Chondrocyte (in vitro differentiated cells): Measurements from ENCODE around the gene KRT16. TPM values are rescaled to one million over a fixed set of nuclear protein-coding genes. Genes with fewer than 3 reads are reported as not detected.
"Not testable (repeated sequence)": the region's sequence is repeated elsewhere in the genome, so short reads cannot be mapped to it uniquely, and the experiment has no call there.

Experiments
- DNase-seq: peaks from one replicate; pipeline ENCODE4 v3.0.0; 2021; ENCODE audit warnings: mixed read lengths, low spot score
- H3K27ac Mint-ChIP-seq: one replicate; pipeline ENCODE4 v1.8.0; 2021; ENCODE audit warnings: mild to moderate bottlenecking, moderate library complexity, mixed read lengths; ENCODE audit not compliant: unreplicated experiment
- H3K27me3 Mint-ChIP-seq: 2 replicates; pipeline ENCODE4 v1.8.0; 2021; ENCODE audit warnings: low read depth, mixed read lengths
- H3K36me3 Mint-ChIP-seq: 2 replicates; pipeline ENCODE4 v1.8.0; 2021; ENCODE audit warnings: low read depth, mixed read lengths
- H3K4me1 Mint-ChIP-seq: 2 replicates; pipeline ENCODE4 v1.8.0; 2021; ENCODE audit warnings: low read depth, mild to moderate bottlenecking, mixed read lengths
- H3K4me3 Mint-ChIP-seq: one replicate; pipeline ENCODE4 v1.8.0; 2021; ENCODE audit warnings: mild to moderate bottlenecking, moderate library complexity, mixed read lengths; ENCODE audit not compliant: unreplicated experiment
- H3K9me3 Mint-ChIP-seq: 2 replicates; pipeline ENCODE4 v1.8.0; 2021; ENCODE audit warnings: low read depth, mixed read lengths
- total RNA-seq: library from RNA; stranded (reverse); gene quantifications from 3 replicates; pipeline ENCODE4 v1.2.1, GENCODE V29; 2021
- TF ChIP-seq, protein P1 (sequence below): fragments of 200-600 bp; sonication (generic); IDR thresholded peaks from 2 replicates; pipeline ENCODE4 v1.5.0; 2021; ENCODE audit warnings: antibody characterized with exemption, mild to moderate bottlenecking, moderate library complexity

The KRT16 gene
- total RNA-seq, 1 donor from 2014 or later = 5.9 TPM

DNA sequence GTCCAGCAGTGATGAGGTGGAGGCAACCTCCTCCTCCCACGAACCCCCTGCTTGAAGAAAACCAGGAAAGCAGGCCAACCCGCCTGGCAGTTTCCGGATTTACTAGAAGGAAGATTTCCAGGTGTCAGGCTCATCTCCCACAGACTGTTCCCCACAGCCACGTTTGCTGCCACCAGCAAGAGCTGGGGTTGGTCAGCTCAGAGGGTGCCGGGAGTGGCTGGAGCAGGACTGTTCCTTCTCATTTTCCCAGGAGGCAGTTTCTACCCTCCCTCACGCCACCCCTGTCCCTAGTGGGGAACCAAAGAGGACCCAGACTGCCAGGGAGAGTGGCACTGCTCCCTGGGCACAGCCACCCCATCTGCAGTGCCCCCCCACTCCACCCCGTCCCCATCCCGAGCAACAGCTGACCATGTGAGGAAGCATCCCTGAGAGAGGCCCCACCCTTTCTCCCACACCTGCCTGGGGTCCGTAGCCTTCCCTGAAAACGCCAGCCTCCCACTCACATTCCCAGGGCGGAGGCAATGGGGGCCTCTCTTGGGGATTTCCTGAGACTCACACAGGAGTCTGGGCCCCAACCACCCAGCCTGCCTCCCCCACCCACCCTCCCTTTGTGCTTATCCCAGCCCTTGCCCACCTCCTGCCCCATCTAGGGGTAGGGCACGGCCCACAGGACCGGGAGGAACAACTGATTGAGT is 5.9 kb upstream of the KRT16 start:
- DNase-seq = peak; percentile 90
- peaks cover 51% of the 10 kb centered on the region for H3K4me1 Mint-ChIP-seq
- no peak overlapping the region for H3K27ac Mint-ChIP-seq
- no peak overlapping the region for H3K4me3 Mint-ChIP-seq
- TF ChIP-seq, protein P1, sequence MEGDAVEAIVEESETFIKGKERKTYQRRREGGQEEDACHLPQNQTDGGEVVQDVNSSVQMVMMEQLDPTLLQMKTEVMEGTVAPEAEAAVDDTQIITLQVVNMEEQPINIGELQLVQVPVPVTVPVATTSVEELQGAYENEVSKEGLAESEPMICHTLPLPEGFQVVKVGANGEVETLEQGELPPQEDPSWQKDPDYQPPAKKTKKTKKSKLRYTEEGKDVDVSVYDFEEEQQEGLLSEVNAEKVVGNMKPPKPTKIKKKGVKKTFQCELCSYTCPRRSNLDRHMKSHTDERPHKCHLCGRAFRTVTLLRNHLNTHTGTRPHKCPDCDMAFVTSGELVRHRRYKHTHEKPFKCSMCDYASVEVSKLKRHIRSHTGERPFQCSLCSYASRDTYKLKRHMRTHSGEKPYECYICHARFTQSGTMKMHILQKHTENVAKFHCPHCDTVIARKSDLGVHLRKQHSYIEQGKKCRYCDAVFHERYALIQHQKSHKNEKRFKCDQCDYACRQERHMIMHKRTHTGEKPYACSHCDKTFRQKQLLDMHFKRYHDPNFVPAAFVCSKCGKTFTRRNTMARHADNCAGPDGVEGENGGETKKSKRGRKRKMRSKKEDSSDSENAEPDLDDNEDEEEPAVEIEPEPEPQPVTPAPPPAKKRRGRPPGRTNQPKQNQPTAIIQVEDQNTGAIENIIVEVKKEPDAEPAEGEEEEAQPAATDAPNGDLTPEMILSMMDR = no peak
- peaks cover 10% of the 10 kb centered on the region for H3K36me3 Mint-ChIP-seq
- H3K9me3 Mint-ChIP-seq = no peaks in the 10 kb centered on the region
- H3K27me3 Mint-ChIP-seq = no peaks in the 10 kb centered on the region

GRCh38 chr17:41617698-41618097 is 5.1 kb upstream of the KRT16 start:
- Mint-ChIP-seq H3K4me1 (peaks cover 51% of the 10 kb centered on the region), H3K36me3 (peaks cover 10% of the 10 kb centered on the region), H3K27me3 (no peaks in the 10 kb centered on the region), H3K27ac (no peak overlapping the region), H3K9me3 (no peaks in the 10 kb centered on the region), H3K4me3 (no peak overlapping the region)
- TF ChIP-seq, protein P1 = no peak
- no peak for DNase-seq

- TF ChIP-seq, protein P1 = no peak
- Mint-ChIP-seq H3K9me3 (no peaks in the 10 kb centered on the region), H3K27me3 (no peaks in the 10 kb centered on the region), H3K4me1 (peaks cover 50% of the 10 kb centered on the region), H3K4me3 (no peak overlapping the region), H3K27ac (no peak overlapping the region), H3K36me3 (peaks cover 10% of the 10 kb centered on the region)
- DNase-seq = peak; percentile 54
Observed at GRCh38 chr17:41617136-41617535, 4.6 kb upstream of the KRT16 start.

DNA sequence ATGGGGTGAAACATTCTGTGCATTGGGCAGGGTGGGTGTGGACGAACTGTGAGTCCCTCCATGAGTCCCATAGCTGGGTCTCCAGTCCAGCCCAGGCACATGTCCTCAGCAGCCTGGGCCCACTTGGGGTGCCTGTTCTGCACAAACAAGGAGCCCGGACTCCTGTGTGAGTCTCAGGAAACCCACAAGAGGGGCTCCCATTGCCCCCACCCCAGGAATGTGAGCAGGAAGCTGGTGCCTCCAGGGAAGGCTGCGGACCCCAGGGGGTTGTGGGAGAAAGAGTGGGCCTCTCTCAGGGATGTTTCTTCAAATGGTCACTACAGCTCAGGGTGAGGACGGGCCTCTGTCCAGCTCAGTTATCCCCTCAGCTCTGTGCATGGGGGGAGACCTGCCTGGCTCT is 3.9 kb upstream of the KRT16 start:
- H3K36me3 Mint-ChIP-seq = peaks cover 10% of the 10 kb centered on the region
- H3K27me3 Mint-ChIP-seq, H3K9me3 Mint-ChIP-seq, H3K4me3 Mint-ChIP-seq, H3K27ac Mint-ChIP-seq: not testable (repeated sequence)
- DNase-seq = peak; percentile 75
- H3K4me1 Mint-ChIP-seq = peaks cover 46% of the 10 kb centered on the region

GRCh38 chr17:41615454-41615853 is 2.9 kb upstream of the KRT16 start:
- H3K4me3 Mint-ChIP-seq = no peak overlapping the region
- TF ChIP-seq, protein P1 = peak; percentile 20
- H3K36me3 Mint-ChIP-seq = peaks cover 9% of the 10 kb centered on the region
- H3K27ac Mint-ChIP-seq = no peak overlapping the region
- peaks cover 35% of the 10 kb centered on the region for H3K4me1 Mint-ChIP-seq
- DNase-seq = no peak
- H3K27me3 Mint-ChIP-seq = no peaks in the 10 kb centered on the region
- H3K9me3 Mint-ChIP-seq = no peaks in the 10 kb centered on the region

GRCh38 chr17:41614767-41615166 is 2.2 kb upstream of the KRT16 start:
- H3K9me3 Mint-ChIP-seq, H3K4me3 Mint-ChIP-seq, H3K27ac Mint-ChIP-seq, DNase-seq, H3K36me3 Mint-ChIP-seq, H3K27me3 Mint-ChIP-seq: not testable (repeated sequence)
- H3K4me1 Mint-ChIP-seq = peaks cover 29% of the 10 kb centered on the region
